MM.1S (cell line): ENCODE data around the gene MSGN1.

ENCODE experiments used
- DNase-seq: peaks from one replicate; pipeline ENCODE4 v3.0.0-alpha.2; 2015
- H2AFZ ChIP-seq: fragments of 300-600 bp; sonication (generic); 2 replicates; pipeline ENCODE4 v1.6.0; 2016; ENCODE audit warnings: antibody characterized with exemption, low read length
- H3F3A ChIP-seq: fragments of 300-600 bp; sonication (generic); 2 replicates; pipeline ENCODE4 v1.6.1; 2016; ENCODE audit warnings: mild to moderate bottlenecking, antibody characterized with exemption, low read length, moderate library complexity, mixed read lengths; ENCODE audit not compliant: insufficient read depth
- H3K27ac ChIP-seq: fragments of 300-600 bp; sonication (generic); 2 replicates; pipeline ENCODE4 v1.5.1; 2016; ENCODE audit warnings: mild to moderate bottlenecking, low read length
- H3K27me3 ChIP-seq: fragments of 300-600 bp; sonication (generic); replicated peaks from 2 replicates; pipeline ENCODE4 v1.6.0; 2016; ENCODE audit warnings: low read length; ENCODE audit not compliant: insufficient read depth
- H3K36me3 ChIP-seq: fragments of 300-600 bp; sonication (generic); replicated peaks from 2 replicates; pipeline ENCODE4 v1.6.1; 2016; ENCODE audit warnings: mild to moderate bottlenecking, low read length, mixed read lengths; ENCODE audit not compliant: insufficient read depth
- H3K4me1 ChIP-seq: fragments of 300-600 bp; sonication (generic); 2 replicates; pipeline ENCODE4 v1.6.1; 2016; ENCODE audit warnings: low read length, mixed read lengths
- H3K4me2 ChIP-seq: fragments of 300-600 bp; sonication (generic); 2 replicates; pipeline ENCODE4 v1.6.0; 2016; ENCODE audit warnings: low read depth, low read length
- H3K4me3 ChIP-seq: fragments of 300-600 bp; sonication (generic); 2 replicates; pipeline ENCODE4 v1.5.1; 2016; ENCODE audit warnings: low read length, mixed read lengths
- H3K79me2 ChIP-seq: fragments of 300-600 bp; sonication (generic); 2 replicates; pipeline ENCODE4 v1.6.1; 2016; ENCODE audit warnings: mixed run types, low read length, mixed read lengths
- H3K9ac ChIP-seq: fragments of 300-600 bp; sonication (generic); 2 replicates; pipeline ENCODE4 v1.6.1; 2016; ENCODE audit warnings: low read length, mixed read lengths
- H3K9me2 ChIP-seq: fragments of 300-600 bp; sonication (generic); replicated peaks from 2 replicates; pipeline ENCODE4 v1.6.1; 2016; ENCODE audit warnings: mild to moderate bottlenecking, low read length, mixed read lengths; ENCODE audit not compliant: insufficient read depth
- H3K9me3 ChIP-seq: fragments of 300-600 bp; sonication (generic); replicated peaks from 2 replicates; pipeline ENCODE4 v1.6.1; 2016; ENCODE audit warnings: mild to moderate bottlenecking, low read length, mixed read lengths; ENCODE audit not compliant: insufficient read depth
- H4K20me1 ChIP-seq: fragments of 300-600 bp; sonication (generic); 2 replicates; pipeline ENCODE4 v1.6.1; 2016; ENCODE audit warnings: mild to moderate bottlenecking, low read length, moderate library complexity, mixed read lengths; ENCODE audit not compliant: insufficient read depth
- EZH2 ChIP-seq: fragments of 300-600 bp; sonication (generic); optimal IDR thresholded peaks from 2 replicates; pipeline ENCODE3; 2017; ENCODE audit warnings: low read depth, mild to moderate bottlenecking, antibody characterized with exemption, low read length, mixed read lengths
- EZH2phosphoT487 ChIP-seq: fragments of 300-600 bp; sonication (generic); IDR thresholded peaks from 2 replicates; pipeline ENCODE4 v1.6.1; 2018; ENCODE audit warnings: antibody characterized with exemption, low read length
- TF ChIP-seq, protein P1 (sequence below): fragments of 300-600 bp; sonication (generic); IDR thresholded peaks from 2 replicates; pipeline ENCODE4 v1.5.1; 2016; ENCODE audit warnings: antibody characterized with exemption, low read length, mixed read lengths

The MSGN1 gene, protein sequence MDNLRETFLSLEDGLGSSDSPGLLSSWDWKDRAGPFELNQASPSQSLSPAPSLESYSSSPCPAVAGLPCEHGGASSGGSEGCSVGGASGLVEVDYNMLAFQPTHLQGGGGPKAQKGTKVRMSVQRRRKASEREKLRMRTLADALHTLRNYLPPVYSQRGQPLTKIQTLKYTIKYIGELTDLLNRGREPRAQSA

DNA sequence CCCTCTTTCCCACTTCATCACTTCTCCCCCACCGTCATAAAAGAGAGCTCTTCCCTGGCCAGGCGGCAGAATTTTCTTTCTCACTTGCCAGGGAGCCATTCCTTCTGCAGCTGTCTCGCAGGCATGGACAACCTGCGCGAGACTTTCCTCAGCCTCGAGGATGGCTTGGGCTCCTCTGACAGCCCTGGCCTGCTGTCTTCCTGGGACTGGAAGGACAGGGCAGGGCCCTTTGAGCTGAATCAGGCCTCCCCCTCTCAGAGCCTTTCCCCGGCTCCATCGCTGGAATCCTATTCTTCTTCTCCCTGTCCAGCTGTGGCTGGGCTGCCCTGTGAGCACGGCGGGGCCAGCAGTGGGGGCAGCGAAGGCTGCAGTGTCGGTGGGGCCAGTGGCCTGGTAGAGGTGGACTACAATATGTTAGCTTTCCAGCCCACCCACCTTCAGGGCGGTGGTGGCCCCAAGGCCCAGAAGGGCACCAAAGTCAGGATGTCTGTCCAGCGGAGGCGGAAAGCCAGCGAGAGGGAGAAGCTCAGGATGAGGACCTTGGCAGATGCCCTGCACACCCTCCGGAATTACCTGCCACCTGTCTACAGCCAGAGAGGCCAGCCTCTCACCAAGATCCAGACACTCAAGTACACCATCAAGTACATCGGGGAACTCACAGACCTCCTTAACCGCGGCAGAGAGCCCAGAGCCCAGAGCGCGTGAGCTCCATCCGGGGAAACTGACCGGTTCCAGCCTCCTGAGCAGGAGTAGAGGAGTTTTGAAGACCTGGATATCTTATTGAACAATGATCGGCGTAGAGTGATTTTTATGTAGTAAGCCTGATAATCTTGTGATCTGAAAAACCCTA is at the start of gene MSGN1:
Gene MSGN1 (plus strand): TSS at position 65 of the 850 bp plus-strand sequence. CDS start 59 bp downstream, at position 124.
- Histone ChIP-seq H3K4me3 (no peak within 1 kb of the TSS), H3K9ac (no peak within 1 kb of the TSS), H3K27me3 (no peaks in the 10 kb centered on the region), H4K20me1 (no peaks in the 10 kb centered on the region), H3K36me3 (no peaks in the 10 kb centered on the region), H3K9me2 (no peaks in the 10 kb centered on the region), H3K27ac (no peak within 1 kb of the TSS), H3K79me2 (no peaks in the 10 kb centered on the region), H3K4me1 (peaks cover 16% of the 10 kb centered on the region), H3F3A (peaks cover 8% of the 10 kb centered on the region; the same call in 1 of the 2 replicates), H3K4me2 (no peak within 1 kb of the TSS), H3K9me3 (no peaks in the 10 kb centered on the region), H2AFZ (no peak within 1 kb of the TSS)
- DNase-seq: no peak
- TF ChIP-seq, protein P1, sequence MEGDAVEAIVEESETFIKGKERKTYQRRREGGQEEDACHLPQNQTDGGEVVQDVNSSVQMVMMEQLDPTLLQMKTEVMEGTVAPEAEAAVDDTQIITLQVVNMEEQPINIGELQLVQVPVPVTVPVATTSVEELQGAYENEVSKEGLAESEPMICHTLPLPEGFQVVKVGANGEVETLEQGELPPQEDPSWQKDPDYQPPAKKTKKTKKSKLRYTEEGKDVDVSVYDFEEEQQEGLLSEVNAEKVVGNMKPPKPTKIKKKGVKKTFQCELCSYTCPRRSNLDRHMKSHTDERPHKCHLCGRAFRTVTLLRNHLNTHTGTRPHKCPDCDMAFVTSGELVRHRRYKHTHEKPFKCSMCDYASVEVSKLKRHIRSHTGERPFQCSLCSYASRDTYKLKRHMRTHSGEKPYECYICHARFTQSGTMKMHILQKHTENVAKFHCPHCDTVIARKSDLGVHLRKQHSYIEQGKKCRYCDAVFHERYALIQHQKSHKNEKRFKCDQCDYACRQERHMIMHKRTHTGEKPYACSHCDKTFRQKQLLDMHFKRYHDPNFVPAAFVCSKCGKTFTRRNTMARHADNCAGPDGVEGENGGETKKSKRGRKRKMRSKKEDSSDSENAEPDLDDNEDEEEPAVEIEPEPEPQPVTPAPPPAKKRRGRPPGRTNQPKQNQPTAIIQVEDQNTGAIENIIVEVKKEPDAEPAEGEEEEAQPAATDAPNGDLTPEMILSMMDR: no peak
- TF ChIP-seq EZH2phosphoT487: no peak
- no peak for TF ChIP-seq EZH2

DNA sequence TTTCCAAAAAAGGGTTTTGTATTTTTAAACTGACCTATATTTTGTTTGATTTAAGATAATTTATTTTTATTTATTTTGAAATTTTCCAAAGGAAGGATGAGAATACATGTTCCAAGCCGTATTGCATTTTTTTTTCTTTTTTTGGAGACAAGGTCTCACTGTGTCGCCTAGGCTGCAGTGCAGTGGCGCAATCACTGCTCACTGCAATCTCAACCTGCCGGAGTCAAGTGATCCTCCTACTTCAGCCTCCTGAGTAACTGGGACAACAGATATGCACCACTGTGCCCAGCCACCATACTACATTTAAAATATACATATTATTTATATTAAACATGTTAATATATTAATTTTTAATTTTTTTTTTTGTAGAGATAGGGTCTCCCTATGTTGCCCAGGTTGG is 47.4 kb upstream of the MSGN1 start:
- DNase-seq: no peak
- Histone ChIP-seq H3K4me3 (no peak overlapping the region), H3K9ac (no peak overlapping the region), H3F3A (no peaks in the 10 kb centered on the region), H3K27ac (no peak overlapping the region), H3K4me2 (no peak overlapping the region), H3K4me1 (no peaks in the 10 kb centered on the region), H3K27me3 (no peaks in the 10 kb centered on the region), H3K9me3 (no peaks in the 10 kb centered on the region), H3K9me2 (no peaks in the 10 kb centered on the region), H2AFZ (no peak overlapping the region), H3K36me3 (peaks cover 2% of the 10 kb centered on the region; the same call in 1 of the 2 replicates), H3K79me2 (no peaks in the 10 kb centered on the region), H4K20me1 (no peaks in the 10 kb centered on the region)
- TF ChIP-seq EZH2 (no peak), EZH2phosphoT487 (no peak)
- TF ChIP-seq, protein P1: no peak

DNA sequence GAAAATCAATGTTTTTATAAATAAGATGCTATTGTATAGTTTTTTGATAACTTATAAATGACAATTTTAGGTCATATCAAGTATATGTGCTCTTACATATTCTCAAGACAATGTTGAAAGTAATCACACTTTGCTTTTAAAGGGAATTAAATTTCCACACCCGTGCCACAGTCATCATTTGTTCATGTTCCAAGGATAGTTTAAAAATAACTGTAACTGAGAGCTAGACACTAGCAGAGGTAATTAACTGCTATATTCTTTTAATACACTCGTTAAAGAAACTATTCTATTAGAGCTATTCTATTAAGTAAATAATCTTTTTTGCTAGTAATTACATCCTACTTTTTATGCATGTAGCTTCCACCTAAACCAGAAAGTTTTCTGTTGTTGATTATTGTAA is 44.3 kb upstream of the MSGN1 start:
- TF ChIP-seq, protein P1: no peak
- TF ChIP-seq EZH2phosphoT487 (no peak), EZH2 (no peak)
- Histone ChIP-seq H3K36me3 (peaks cover 3% of the 10 kb centered on the region; the same call in 1 of the 2 replicates), H3K4me2 (no peak overlapping the region), H3F3A (no peaks in the 10 kb centered on the region), H2AFZ (no peak overlapping the region), H3K27me3 (no peaks in the 10 kb centered on the region), H3K4me1 (no peaks in the 10 kb centered on the region), H3K4me3 (no peak overlapping the region), H3K9ac (no peak overlapping the region), H3K27ac (no peak overlapping the region), H3K9me3 (no peaks in the 10 kb centered on the region), H3K9me2 (no peaks in the 10 kb centered on the region), H3K79me2 (no peaks in the 10 kb centered on the region), H4K20me1 (no peaks in the 10 kb centered on the region)
- DNase-seq: no peak
